Keratinocyte (primary cell): ENCODE results near the gene SERP2.

Experiments used
- EZH2 ChIP-seq: IDR thresholded peaks from one replicate; pipeline ENCODE4 v1.6.1; 2012; ENCODE audit warnings: inconsistent platforms, mild to moderate bottlenecking, low read length, moderate library complexity
- TF ChIP-seq, protein P1 (sequence below), 3 experiments: IDR thresholded peaks in 1 of 3; conservative IDR thresholded peaks in 1 of 3; optimal IDR thresholded peaks in 1 of 3; 2 replicates in 2 of 3; 3 replicates in 1 of 3; pipeline versions ENCODE3 to v1.5.1; 2011; ENCODE audit warnings: low read length in 3 of 3, mild to moderate bottlenecking in 3 of 3, moderate library complexity in 2 of 3, control low read depth in 1 of 3, inconsistent platforms in 1 of 3; ENCODE audit not compliant: insufficient read depth in 2 of 3; ENCODE audit errors: extremely low read depth in 1 of 3

DNA sequence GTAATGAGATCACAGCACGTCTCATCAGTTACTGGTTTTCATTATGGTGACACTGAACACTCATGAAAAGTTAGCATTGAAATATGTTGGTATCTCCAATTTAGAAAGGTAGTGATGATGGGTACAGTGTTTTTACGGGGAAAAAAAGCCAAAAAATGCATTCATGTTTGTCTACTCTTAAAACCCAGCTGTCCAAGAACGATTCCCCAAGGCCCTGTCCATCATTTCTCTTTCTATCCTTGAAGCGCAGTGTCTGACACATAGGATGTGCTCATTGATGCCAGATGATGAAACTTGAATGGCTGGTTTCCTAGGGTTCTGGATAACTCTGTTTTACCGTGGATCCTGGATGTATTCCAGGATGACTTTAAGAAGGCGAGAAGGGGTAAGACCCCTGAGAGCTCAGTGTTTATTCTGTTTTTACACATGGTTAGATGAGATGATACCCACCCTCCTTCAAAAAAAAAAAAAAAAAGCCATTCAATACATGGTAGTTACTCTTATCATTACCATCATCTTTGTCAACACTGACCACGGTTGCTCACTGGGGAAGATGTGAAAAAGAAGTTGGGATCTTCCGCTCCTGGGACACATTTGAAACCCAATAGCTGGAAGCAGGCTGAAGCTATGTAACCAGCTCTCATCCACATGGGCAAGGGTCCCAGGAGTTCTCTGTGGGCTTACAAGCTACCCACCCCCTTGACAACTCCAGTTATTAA is 22.5 kb downstream of the SERP2 start:
- TF ChIP-seq, protein P1, sequence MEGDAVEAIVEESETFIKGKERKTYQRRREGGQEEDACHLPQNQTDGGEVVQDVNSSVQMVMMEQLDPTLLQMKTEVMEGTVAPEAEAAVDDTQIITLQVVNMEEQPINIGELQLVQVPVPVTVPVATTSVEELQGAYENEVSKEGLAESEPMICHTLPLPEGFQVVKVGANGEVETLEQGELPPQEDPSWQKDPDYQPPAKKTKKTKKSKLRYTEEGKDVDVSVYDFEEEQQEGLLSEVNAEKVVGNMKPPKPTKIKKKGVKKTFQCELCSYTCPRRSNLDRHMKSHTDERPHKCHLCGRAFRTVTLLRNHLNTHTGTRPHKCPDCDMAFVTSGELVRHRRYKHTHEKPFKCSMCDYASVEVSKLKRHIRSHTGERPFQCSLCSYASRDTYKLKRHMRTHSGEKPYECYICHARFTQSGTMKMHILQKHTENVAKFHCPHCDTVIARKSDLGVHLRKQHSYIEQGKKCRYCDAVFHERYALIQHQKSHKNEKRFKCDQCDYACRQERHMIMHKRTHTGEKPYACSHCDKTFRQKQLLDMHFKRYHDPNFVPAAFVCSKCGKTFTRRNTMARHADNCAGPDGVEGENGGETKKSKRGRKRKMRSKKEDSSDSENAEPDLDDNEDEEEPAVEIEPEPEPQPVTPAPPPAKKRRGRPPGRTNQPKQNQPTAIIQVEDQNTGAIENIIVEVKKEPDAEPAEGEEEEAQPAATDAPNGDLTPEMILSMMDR (optimal IDR thresholded peaks at IDR 0.05 in 1 of 3, IDR thresholded peaks at IDR 0.05 in 1 of 3, conservative IDR thresholded peaks at IDR 0.05 in 1 of 3; ENCODE audit: extremely low read depth in 1 of 3, insufficient read depth in 2 of 3, low read length in 3 of 3), result no peak
- no peak for TF ChIP-seq EZH2
